ENCODE results near the gene PIGN.

DNA sequence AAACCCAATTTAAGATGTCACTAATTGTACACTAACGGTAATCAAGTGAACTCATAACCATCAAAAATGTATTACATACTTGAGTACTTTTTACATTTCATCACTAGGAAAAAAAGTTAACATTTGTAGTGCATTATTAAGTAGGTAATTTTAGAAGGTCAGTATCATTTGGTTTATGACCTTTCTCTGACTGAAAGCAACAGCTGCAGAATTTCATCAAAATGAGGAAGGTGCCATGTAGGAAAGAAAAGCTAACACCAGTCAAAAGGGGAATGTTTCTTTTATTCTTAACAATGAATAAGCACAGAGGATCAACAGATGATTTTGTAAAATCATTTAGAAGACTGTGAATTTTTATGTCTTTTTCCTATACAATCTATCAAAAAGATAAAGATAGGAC lies 79.0 kb downstream of the PIGN start:
- TF ChIP-seq POLR2A (IDR thresholded peaks at IDR 0.05) (no peak), POLR2AphosphoS5 (IDR thresholded peaks at IDR 0.05) (no peak)
- TF ChIP-seq, protein P1, sequence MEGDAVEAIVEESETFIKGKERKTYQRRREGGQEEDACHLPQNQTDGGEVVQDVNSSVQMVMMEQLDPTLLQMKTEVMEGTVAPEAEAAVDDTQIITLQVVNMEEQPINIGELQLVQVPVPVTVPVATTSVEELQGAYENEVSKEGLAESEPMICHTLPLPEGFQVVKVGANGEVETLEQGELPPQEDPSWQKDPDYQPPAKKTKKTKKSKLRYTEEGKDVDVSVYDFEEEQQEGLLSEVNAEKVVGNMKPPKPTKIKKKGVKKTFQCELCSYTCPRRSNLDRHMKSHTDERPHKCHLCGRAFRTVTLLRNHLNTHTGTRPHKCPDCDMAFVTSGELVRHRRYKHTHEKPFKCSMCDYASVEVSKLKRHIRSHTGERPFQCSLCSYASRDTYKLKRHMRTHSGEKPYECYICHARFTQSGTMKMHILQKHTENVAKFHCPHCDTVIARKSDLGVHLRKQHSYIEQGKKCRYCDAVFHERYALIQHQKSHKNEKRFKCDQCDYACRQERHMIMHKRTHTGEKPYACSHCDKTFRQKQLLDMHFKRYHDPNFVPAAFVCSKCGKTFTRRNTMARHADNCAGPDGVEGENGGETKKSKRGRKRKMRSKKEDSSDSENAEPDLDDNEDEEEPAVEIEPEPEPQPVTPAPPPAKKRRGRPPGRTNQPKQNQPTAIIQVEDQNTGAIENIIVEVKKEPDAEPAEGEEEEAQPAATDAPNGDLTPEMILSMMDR (IDR thresholded peaks at IDR 0.05): no peak

Measured in breast epithelium (tissue), 3 donors.